WTC11 (cell line): ENCODE measurements around the gene MTUS2.

Experiments used
- CREM ChIP-seq: sonication (generic); formaldehyde crosslinking; IDR thresholded peaks from 2 replicates; pipeline ENCODE4 v1.8.1; 2022; ENCODE audit warnings: mild to moderate bottlenecking, missing genetic modification reagents, moderate library complexity
- CTCF ChIP-seq: fragments of 200-600 bp; IDR thresholded peaks from 2 replicates; pipeline ENCODE4 v1.8.0; 2022; ENCODE audit warnings: antibody characterized with exemption
- ELF4 ChIP-seq: sonication (generic); formaldehyde crosslinking; IDR thresholded peaks from 2 replicates; pipeline ENCODE4 v1.8.1; 2022; ENCODE audit warnings: low read depth, mild to moderate bottlenecking, moderate library complexity, missing genetic modification reagents
- NFE2L1 ChIP-seq: sonication (generic); formaldehyde crosslinking; IDR thresholded peaks from 2 replicates; pipeline ENCODE4 v1.8.1; 2023; ENCODE audit warnings: missing genetic modification reagents
- NFYB ChIP-seq: sonication (generic); formaldehyde crosslinking; conservative IDR thresholded peaks from 2 replicates; pipeline ENCODE4 v1.8.0; 2022; ENCODE audit warnings: low read depth, missing genetic modification reagents
- NR3C1 ChIP-seq: sonication (generic); formaldehyde crosslinking; conservative IDR thresholded peaks from 2 replicates; pipeline ENCODE4 v1.8.1; 2023; ENCODE audit warnings: low read depth, mild to moderate bottlenecking, missing genetic modification reagents
- TP53 ChIP-seq: sonication (generic); formaldehyde crosslinking; IDR thresholded peaks from 2 replicates; pipeline ENCODE4 v1.8.1; 2023; ENCODE audit warnings: mild to moderate bottlenecking, missing genetic modification reagents
- ZNF232 ChIP-seq: sonication (generic); formaldehyde crosslinking; IDR thresholded peaks from 2 replicates; pipeline ENCODE4 v1.8.0; 2022; ENCODE audit warnings: mild to moderate bottlenecking, missing genetic modification reagents
- ZSCAN18 ChIP-seq: fragments of 250-450 bp; sonication (Bioruptor Pico); IDR thresholded peaks from 2 replicates; pipeline ENCODE4 v2.1.2; 2022; ENCODE audit warnings: mild to moderate bottlenecking, moderate library complexity
- TF ChIP-seq, protein P1 (sequence below): sonication (generic); formaldehyde crosslinking; conservative IDR thresholded peaks from 2 replicates; pipeline ENCODE4 v1.8.1; 2022; ENCODE audit warnings: mild to moderate bottlenecking, missing genetic modification reagents
- TF ChIP-seq, protein P2 (sequence below): sonication (generic); formaldehyde crosslinking; IDR thresholded peaks from 2 replicates; pipeline ENCODE4 v1.8.1; 2022; ENCODE audit warnings: low read depth, missing genetic modification reagents, borderline replicate concordance

- TF ChIP-seq ZNF232 (CRISPR knock-in tag) = no peak
- TF ChIP-seq CTCF = no peak
- TF ChIP-seq ZSCAN18 (CRISPR knock-in tag) = no peak
- TF ChIP-seq, protein P1, sequence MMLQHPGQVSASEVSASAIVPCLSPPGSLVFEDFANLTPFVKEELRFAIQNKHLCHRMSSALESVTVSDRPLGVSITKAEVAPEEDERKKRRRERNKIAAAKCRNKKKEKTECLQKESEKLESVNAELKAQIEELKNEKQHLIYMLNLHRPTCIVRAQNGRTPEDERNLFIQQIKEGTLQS (CRISPR knock-in tag) = no peak
- no peak for TF ChIP-seq TP53 (CRISPR knock-in tag)
- TF ChIP-seq ELF4 (CRISPR knock-in tag) = no peak
- no peak for TF ChIP-seq NFE2L1 (CRISPR knock-in tag)
- no peak for TF ChIP-seq CREM (CRISPR knock-in tag)
- TF ChIP-seq NR3C1 = no peak
- TF ChIP-seq, protein P2, sequence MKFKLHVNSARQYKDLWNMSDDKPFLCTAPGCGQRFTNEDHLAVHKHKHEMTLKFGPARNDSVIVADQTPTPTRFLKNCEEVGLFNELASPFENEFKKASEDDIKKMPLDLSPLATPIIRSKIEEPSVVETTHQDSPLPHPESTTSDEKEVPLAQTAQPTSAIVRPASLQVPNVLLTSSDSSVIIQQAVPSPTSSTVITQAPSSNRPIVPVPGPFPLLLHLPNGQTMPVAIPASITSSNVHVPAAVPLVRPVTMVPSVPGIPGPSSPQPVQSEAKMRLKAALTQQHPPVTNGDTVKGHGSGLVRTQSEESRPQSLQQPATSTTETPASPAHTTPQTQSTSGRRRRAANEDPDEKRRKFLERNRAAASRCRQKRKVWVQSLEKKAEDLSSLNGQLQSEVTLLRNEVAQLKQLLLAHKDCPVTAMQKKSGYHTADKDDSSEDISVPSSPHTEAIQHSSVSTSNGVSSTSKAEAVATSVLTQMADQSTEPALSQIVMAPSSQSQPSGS (CRISPR knock-in tag) = no peak
- no peak for TF ChIP-seq NFYB
Measured at GRCh38 chr13:29118471-29118870, 298.3 kb downstream of the MTUS2 start.
